Muscle of arm (tissue), 12 donors: ENCODE measurements around the gene MFAP4. TPM values are rescaled to one million over a fixed set of nuclear protein-coding genes. Genes with fewer than 3 reads are reported as not detected.

Source experiments
- DNase-seq: peaks from one replicate; pipeline ENCODE4 v3.0.0-alpha.2; 2013
- polyA plus RNA-seq, 12 donors: library from polyadenylated mRNA; unstranded; fragments of 120-200 nt; gene quantifications; one replicate each; pipeline ENCODE4 v1.2.1, GENCODE V29; 2013; ENCODE audit not compliant: insufficient read length in 12 of 12

The MFAP4 gene
- polyA plus RNA-seq, 12 donors: 216 to 437 (median 270) TPM; not detected in 1

- DNase-seq: no peak
Observed at GRCh38 chr17:19413761-19414160, 26.8 kb upstream of the MFAP4 start.

GRCh38 chr17:19412984-19413383, 26.0 kb upstream of the MFAP4 start:
- no peak for DNase-seq

- no peak for DNase-seq
Observed at GRCh38 chr17:19412510-19412909, 25.5 kb upstream of the MFAP4 start.

- DNase-seq: no peak
Observed at GRCh38 chr17:19411631-19412030, 24.6 kb upstream of the MFAP4 start.

GRCh38 chr17:19410875-19411620, 24.1 kb upstream of the MFAP4 start, which contains the start of gene RNF112:
Gene RNF112 (plus strand): TSS chr17:19411232. CDS start chr17:19411409, 177 bp downstream.
- peak; percentile 51 for DNase-seq

GRCh38 chr17:19410091-19410490, 23.1 kb upstream of the MFAP4 start:
- DNase-seq: no peak

GRCh38 chr17:19409509-19409908, 22.5 kb upstream of the MFAP4 start:
- DNase-seq: no peak

- DNase-seq: no peak
Observed at GRCh38 chr17:19409066-19409465, 22.1 kb upstream of the MFAP4 start.

- no peak for DNase-seq
Observed at GRCh38 chr17:19408346-19408710, 21.3 kb upstream of the MFAP4 start.

- no peak for DNase-seq
Observed at GRCh38 chr17:19407601-19408345, 20.8 kb upstream of the MFAP4 start.

- no peak for DNase-seq
Observed at GRCh38 chr17:19405114-19405513, 18.1 kb upstream of the MFAP4 start.

- DNase-seq: no peak
Observed at GRCh38 chr17:19404264-19404663, 17.3 kb upstream of the MFAP4 start.

- no peak for DNase-seq
Observed at GRCh38 chr17:19403021-19403420, 16.0 kb upstream of the MFAP4 start.

GRCh38 chr17:19402171-19402570, 15.2 kb upstream of the MFAP4 start:
- DNase-seq: no peak

GRCh38 chr17:19401321-19402010, 14.5 kb upstream of the MFAP4 start:
- DNase-seq: no peak

- DNase-seq: no peak
Observed at GRCh38 chr17:19399750-19400450, 12.9 kb upstream of the MFAP4 start.

- no peak for DNase-seq
Observed at GRCh38 chr17:19398301-19399181, 11.6 kb upstream of the MFAP4 start.

GRCh38 chr17:19397556-19398041, 10.6 kb upstream of the MFAP4 start:
- DNase-seq: no peak

- no peak for DNase-seq
Observed at GRCh38 chr17:19392303-19392702, 5.3 kb upstream of the MFAP4 start.

- DNase-seq: no peak
Observed at GRCh38 chr17:19391432-19391831, 4.4 kb upstream of the MFAP4 start.

GRCh38 chr17:19390951-19391350, 4.0 kb upstream of the MFAP4 start:
- no peak for DNase-seq
